Measurements from ENCODE around the gene CLPTM1L. TPM values are rescaled to one million over a fixed set of nuclear protein-coding genes. Genes with fewer than 3 reads are reported as not detected.
"Not testable (repeated sequence)": the region's sequence is repeated elsewhere in the genome, so short reads cannot be mapped to it uniquely, and the experiment has no call there.

The CLPTM1L gene
- total RNA-seq, 2 donors from 2014 or later, result 117 to 155 TPM

DNA sequence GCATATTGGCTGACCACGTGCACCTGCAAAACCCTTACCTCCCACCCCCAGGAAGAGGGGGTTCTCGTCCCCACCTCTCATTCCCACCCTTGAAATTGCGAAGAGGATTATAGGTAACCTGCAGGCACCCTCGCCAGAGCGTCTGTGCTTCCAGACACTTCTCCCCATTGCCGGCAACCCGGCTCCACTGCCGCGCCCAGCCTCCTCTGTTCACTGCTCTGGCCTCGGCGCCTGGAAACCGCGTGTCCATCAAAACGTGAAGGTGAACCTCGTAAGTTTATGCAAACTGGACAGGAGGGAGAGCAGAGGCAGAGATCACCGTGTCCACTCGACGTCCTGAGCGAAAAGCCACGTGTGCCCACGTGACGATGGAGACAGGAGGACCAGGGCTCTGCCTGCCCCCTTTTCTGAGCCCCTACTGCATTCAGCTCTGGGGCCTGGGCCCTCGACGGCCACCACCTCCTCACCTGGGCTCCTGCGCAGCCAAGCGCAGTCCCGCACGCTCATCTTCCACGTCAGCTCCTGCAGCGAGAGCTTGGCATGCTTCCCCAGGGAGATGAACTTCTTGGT is 52.0 kb downstream of the CLPTM1L start:
- H3K27ac ChIP-seq, result no peak overlapping the region
- TF ChIP-seq, protein P1, sequence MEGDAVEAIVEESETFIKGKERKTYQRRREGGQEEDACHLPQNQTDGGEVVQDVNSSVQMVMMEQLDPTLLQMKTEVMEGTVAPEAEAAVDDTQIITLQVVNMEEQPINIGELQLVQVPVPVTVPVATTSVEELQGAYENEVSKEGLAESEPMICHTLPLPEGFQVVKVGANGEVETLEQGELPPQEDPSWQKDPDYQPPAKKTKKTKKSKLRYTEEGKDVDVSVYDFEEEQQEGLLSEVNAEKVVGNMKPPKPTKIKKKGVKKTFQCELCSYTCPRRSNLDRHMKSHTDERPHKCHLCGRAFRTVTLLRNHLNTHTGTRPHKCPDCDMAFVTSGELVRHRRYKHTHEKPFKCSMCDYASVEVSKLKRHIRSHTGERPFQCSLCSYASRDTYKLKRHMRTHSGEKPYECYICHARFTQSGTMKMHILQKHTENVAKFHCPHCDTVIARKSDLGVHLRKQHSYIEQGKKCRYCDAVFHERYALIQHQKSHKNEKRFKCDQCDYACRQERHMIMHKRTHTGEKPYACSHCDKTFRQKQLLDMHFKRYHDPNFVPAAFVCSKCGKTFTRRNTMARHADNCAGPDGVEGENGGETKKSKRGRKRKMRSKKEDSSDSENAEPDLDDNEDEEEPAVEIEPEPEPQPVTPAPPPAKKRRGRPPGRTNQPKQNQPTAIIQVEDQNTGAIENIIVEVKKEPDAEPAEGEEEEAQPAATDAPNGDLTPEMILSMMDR (IDR thresholded peaks at IDR 0.05), result no peak
- H3K4me1 ChIP-seq (ENCODE audit: control insufficient read depth in 1 of 2, low read depth in 2 of 2), result no peaks in the 10 kb centered on the region
- peaks cover 5% of the 10 kb centered on the region for H3K9me3 ChIP-seq
- H3K4me3 ChIP-seq, result no peak overlapping the region
- H3K36me3 ChIP-seq, result no peaks in the 10 kb centered on the region
- DNase-seq (ENCODE audit: low spot score), result no peak
- ATAC-seq (ENCODE audit: insufficient number of reproducible peaks, low FRiP score, low read depth), result no peak
- no peaks in the 10 kb centered on the region for H3K27me3 ChIP-seq (replicated peaks; ENCODE audit: insufficient read depth)

DNA sequence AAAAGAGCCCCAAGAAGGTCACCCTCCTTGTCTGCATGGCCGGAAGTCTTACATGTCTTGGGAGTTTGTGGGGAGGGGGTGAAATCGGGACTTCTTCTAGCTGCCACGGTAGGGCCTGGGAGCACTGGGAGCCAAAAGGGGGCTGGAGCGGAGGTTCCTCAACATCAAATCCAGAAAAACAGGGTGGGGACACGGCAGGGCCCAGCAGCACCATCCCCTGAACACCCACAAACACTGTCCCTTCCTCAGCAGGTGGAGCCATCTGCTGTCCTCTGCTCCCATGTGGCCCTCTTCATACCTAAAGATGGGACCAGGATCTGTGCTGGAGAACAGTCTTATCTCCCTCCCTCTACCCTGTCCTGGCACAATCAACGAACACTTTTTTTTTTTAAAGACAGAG is 52.8 kb downstream of the CLPTM1L start:
- no peak for ATAC-seq (ENCODE audit: insufficient number of reproducible peaks, low FRiP score, low read depth)
- no peak for DNase-seq (ENCODE audit: low spot score)
- TF ChIP-seq, protein P1 (IDR thresholded peaks at IDR 0.05), result no peak
- Histone ChIP-seq H3K36me3 (no peaks in the 10 kb centered on the region), H3K4me1 (ENCODE audit: control insufficient read depth in 1 of 2, low read depth in 2 of 2) (no peaks in the 10 kb centered on the region), H3K9me3 (peaks cover 5% of the 10 kb centered on the region), H3K27me3 (replicated peaks; ENCODE audit: insufficient read depth) (no peaks in the 10 kb centered on the region), H3K27ac (no peak overlapping the region), H3K4me3 (no peak overlapping the region)

DNA sequence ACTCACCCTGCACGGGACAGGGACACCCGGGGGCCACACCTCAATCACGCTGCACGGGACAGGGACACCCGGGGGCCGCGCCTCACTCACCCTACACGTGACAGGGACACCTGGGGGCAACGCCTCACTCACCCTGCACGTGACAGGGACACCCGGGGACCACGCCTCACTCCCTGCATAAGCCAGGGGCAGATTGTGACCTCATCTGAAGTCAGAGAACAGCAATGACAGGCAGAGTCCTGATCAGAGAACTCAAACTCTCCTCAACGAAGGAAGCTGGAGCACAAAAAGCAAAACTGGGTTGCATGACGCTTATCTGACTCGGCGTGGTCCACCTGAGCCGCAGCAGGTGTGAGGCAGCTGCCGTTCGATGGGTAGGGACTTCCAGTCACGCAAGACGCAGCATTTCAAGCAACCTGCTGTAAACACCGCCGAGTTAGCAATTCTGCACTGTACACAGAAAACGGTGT is 53.3 kb downstream of the CLPTM1L start:
- no peak overlapping the region for H3K27ac ChIP-seq
- H3K4me3 ChIP-seq, result no peak overlapping the region
- H3K36me3 ChIP-seq, result no peaks in the 10 kb centered on the region
- no peak for DNase-seq (ENCODE audit: low spot score)
- peaks cover 5% of the 10 kb centered on the region for H3K9me3 ChIP-seq
- no peaks in the 10 kb centered on the region for H3K4me1 ChIP-seq (ENCODE audit: control insufficient read depth in 1 of 2, low read depth in 2 of 2)
- no peak for ATAC-seq (ENCODE audit: insufficient number of reproducible peaks, low FRiP score, low read depth)
- TF ChIP-seq, protein P1 (IDR thresholded peaks at IDR 0.05), result no peak
- H3K27me3 ChIP-seq (replicated peaks; ENCODE audit: insufficient read depth), result no peaks in the 10 kb centered on the region

DNA sequence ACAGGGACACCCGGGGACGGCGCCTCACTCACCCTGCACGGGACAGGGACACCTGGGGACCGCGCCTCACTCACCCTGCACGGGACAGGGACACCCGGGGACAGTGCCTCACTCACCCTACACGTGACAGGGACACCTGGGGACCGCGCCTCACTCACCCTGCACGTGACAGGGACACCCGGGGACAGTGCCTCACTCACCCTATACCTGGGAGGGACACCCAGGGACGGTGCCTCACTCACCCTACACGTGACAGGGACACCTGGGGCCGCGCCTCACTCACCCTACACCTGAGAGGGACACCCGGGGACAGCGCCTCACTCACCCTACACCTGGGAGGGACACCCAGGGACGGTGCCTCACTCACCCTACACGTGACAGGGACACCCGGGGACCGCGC is 53.9 kb downstream of the CLPTM1L start:
- not testable (repeated sequence) for H3K4me1 ChIP-seq (ENCODE audit: control insufficient read depth in 1 of 2, low read depth in 2 of 2); H3K9me3 ChIP-seq; H3K4me3 ChIP-seq; H3K27ac ChIP-seq; H3K36me3 ChIP-seq; ATAC-seq (ENCODE audit: insufficient number of reproducible peaks, low FRiP score, low read depth); DNase-seq (ENCODE audit: low spot score); H3K27me3 ChIP-seq (replicated peaks; ENCODE audit: insufficient read depth)

DNA sequence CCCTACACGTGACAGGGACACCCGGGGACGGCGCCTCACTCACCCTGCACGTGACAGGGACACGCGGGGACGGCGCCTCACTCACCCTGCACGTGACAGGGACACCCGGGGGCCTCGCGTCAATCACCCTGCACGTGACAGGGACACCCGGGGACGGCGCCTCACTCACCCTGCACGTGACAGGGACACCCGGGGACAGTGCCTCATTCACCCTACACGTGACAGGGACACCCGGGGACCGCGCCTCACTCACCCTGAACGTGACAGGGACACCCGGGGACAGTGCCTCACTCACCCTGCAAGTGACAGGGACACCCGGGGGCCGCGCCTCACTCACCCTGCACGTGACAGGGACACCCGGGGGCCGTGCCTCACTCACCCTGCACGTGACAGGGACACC is 55.3 kb downstream of the CLPTM1L start:
- not testable (repeated sequence) for H3K27ac ChIP-seq; ATAC-seq (ENCODE audit: insufficient number of reproducible peaks, low FRiP score, low read depth); H3K4me1 ChIP-seq (ENCODE audit: control insufficient read depth in 1 of 2, low read depth in 2 of 2); H3K36me3 ChIP-seq; H3K27me3 ChIP-seq (replicated peaks; ENCODE audit: insufficient read depth); DNase-seq (ENCODE audit: low spot score); H3K4me3 ChIP-seq; H3K9me3 ChIP-seq

DNA sequence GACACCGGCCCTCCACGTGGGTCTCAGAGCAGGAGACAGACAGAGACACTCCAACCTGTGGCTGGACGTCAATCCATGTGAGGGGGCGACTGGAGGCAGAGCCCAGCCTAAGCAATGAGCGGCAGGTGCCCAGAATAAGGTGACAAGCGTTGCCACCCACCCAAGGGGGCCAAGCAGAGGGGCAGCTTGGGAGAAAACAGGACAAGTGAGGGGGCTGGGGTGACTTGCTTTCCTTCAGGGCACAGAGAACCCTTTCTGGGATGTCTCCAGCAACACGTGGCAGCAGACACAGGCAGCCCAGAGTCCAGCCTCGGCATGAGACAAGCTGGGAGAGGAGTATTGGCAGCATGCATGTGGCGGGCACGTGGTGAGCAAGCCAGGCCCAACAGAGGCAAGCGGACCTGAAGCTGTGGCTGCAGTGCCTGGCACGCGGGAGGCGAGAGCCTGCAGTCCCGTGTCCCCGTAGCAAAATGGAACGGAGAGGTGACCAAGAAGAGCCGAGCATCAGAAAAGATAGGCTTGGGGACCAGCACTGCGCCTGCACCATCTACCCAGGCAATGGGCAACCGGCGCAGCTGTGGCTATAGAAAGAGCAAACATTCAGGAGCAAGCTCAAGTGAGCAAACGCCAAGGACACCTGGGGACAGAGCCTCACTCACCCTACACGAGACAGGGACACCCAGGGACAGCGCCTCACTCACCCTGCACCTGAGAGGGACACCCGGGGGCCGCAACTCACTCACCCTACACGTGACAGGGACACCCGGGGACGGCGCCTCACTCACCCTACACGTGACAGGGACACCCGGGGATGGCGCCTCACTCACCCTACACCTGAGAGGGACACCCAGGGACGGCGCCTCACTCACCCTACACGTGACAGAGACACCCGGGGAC is 56.2 kb downstream of the CLPTM1L start:
- H3K4me1 ChIP-seq (ENCODE audit: control insufficient read depth in 1 of 2, low read depth in 2 of 2), result no peaks in the 10 kb centered on the region
- ATAC-seq (ENCODE audit: insufficient number of reproducible peaks, low FRiP score, low read depth) (no peak), DNase-seq (ENCODE audit: low spot score) (no peak)
- H3K9me3 ChIP-seq, result peaks cover 5% of the 10 kb centered on the region
- no peaks in the 10 kb centered on the region for H3K36me3 ChIP-seq
- TF ChIP-seq, protein P1 (IDR thresholded peaks at IDR 0.05), result no peak
- H3K27me3 ChIP-seq (replicated peaks; ENCODE audit: insufficient read depth), result no peaks in the 10 kb centered on the region
- H3K4me3 ChIP-seq, result no peak overlapping the region
- no peak overlapping the region for H3K27ac ChIP-seq
